NT2/D1 (cell line): ENCODE data around the gene CNPY1.

ENCODE experiments used
- DNase-seq: peaks from one replicate; pipeline ENCODE4 v3.0.0-alpha.2; 2011; ENCODE audit warnings: low read depth, low spot score
- H3K27me3 ChIP-seq: 2 replicates; pipeline ENCODE4 v1.6.0; 2011; ENCODE audit warnings: mild to moderate bottlenecking; ENCODE audit not compliant: insufficient read length, insufficient read depth
- H3K36me3 ChIP-seq: 2 replicates; pipeline ENCODE4 v1.6.1; 2011; ENCODE audit warnings: mild to moderate bottlenecking, low read length, mixed read lengths; ENCODE audit not compliant: insufficient read depth, insufficient read length
- H3K4me1 ChIP-seq: 2 replicates; pipeline ENCODE4 v1.5.1; 2011; ENCODE audit not compliant: insufficient read depth, insufficient read length
- H3K4me3 ChIP-seq: 2 replicates; pipeline ENCODE4 v1.5.1; 2011; ENCODE audit warnings: low read depth; ENCODE audit not compliant: insufficient read length
- H3K9ac ChIP-seq: 2 replicates; pipeline ENCODE4 v1.6.0; 2011; ENCODE audit warnings: low read depth; ENCODE audit not compliant: insufficient read length
- H3K9me3 ChIP-seq: 2 replicates; pipeline ENCODE4 v1.5.1; 2011; ENCODE audit warnings: mild to moderate bottlenecking, low read length; ENCODE audit not compliant: insufficient read depth
- SUZ12 ChIP-seq: IDR thresholded peaks from 2 replicates; pipeline ENCODE4 v1.6.1; 2011; ENCODE audit not compliant: insufficient read length, insufficient read depth; ENCODE audit errors: extremely low read depth
- YY1 ChIP-seq: IDR thresholded peaks from 2 replicates; pipeline ENCODE4 v1.6.1; 2011; ENCODE audit not compliant: insufficient read length, insufficient read depth
- ZNF274 ChIP-seq: IDR thresholded peaks from 2 replicates; pipeline ENCODE4 v1.6.1; 2011; ENCODE audit warnings: mild to moderate bottlenecking, low read depth, low read length

CNPY1 gene

DNA sequence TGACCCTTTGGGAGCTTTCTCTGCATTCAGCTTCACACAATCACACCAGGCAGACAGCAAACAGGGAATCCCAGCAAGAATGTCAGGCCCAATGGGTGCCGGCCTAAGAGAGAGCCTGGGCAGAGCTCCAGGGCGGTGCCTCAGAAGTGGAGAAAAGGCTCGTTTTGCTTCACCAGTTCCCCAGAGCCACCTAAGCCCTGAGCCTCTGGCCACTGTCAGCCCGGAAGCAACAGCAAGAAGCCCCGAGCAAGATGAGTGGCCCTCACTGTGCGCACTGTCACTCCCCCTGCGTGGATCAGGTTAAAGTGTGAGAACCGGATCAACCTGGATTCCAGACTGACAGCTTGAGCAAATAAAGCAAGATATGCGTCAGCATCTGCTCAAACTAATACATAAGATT is 14.7 kb downstream of the CNPY1 start:
- no peak overlapping the region for H3K9ac ChIP-seq
- H3K36me3 ChIP-seq = no peaks in the 10 kb centered on the region
- H3K4me3 ChIP-seq = no peak overlapping the region
- TF ChIP-seq SUZ12 = no peak
- TF ChIP-seq ZNF274 = no peak
- TF ChIP-seq YY1 = no peak
- peaks cover 63% of the 10 kb centered on the region for H3K27me3 ChIP-seq
- H3K9me3 ChIP-seq = no peaks in the 10 kb centered on the region
- DNase-seq = no peak
- H3K4me1 ChIP-seq = peaks cover 6% of the 10 kb centered on the region

DNA sequence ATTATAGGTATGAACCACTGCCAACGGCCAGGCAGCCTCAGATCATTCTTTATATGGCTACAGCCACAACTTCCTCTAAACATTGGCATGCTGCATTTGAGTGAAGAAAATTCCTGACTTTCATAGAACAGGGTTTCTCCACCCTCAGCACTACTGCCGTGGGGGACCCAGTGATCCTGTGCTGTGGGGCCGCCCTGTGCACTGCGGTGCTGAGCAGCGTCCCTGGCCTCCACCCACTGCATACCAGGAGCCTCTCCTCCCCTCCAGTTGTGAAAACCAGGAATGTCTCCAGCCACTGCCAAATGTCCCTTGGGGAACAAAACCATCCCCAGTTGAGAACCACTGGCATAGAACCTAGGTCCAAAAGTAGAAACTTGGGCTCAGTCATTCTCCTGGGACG is 15.8 kb downstream of the CNPY1 start:
- no peaks in the 10 kb centered on the region for H3K36me3 ChIP-seq
- H3K4me1 ChIP-seq = peaks cover 6% of the 10 kb centered on the region
- no peaks in the 10 kb centered on the region for H3K9me3 ChIP-seq
- H3K27me3 ChIP-seq = peaks cover 60% of the 10 kb centered on the region
- no peak overlapping the region for H3K9ac ChIP-seq
- no peak for TF ChIP-seq ZNF274
- DNase-seq = no peak
- no peak overlapping the region for H3K4me3 ChIP-seq

DNA sequence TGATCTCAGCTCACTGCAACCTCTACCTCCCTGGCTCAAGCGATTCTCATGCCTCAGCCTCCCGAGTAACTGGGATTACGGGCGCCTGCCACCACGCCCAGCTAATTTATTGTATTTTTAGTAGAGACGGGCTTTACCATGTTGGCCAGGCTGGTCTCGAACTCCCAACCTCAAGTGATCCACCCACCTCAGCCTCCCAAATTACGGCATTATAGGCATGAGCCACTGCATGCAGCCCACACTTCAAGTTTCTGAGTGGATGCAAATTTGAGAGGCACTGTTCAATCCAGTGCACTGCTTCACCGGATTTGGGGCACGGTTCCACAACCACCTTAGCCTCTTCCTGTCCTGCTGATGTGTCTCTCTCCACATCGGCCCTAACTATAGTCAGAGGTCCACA is 16.5 kb downstream of the CNPY1 start:
- Histone ChIP-seq H3K4me1 (peaks cover 6% of the 10 kb centered on the region), H3K36me3 (no peaks in the 10 kb centered on the region), H3K9me3 (no peaks in the 10 kb centered on the region), H3K9ac (no peak overlapping the region), H3K27me3 (peaks cover 52% of the 10 kb centered on the region), H3K4me3 (no peak overlapping the region)
- no peak for DNase-seq
- no peak for TF ChIP-seq YY1
- no peak for TF ChIP-seq SUZ12
- no peak for TF ChIP-seq ZNF274

DNA sequence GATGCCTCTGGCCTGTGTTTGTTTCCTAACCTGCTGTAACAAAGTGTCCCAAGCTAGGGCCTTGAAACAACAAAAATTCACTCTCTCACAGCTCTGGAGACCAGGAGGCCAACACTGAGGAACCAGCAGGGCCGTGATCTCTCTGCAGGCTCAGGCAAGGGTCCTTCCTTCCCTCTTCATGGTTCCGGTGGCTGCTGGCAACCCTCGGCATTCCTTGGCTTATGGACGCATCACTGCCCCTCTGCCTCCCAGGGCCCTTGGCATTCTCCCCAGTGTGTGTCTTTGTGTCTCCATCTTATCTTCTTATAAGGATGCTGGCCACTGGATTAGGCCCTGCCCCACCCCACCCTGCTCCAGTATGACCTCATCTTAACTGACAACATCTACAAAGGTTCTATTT is 17.0 kb downstream of the CNPY1 start:
- H3K9me3 ChIP-seq = no peaks in the 10 kb centered on the region
- H3K36me3 ChIP-seq = no peaks in the 10 kb centered on the region
- no peak overlapping the region for H3K9ac ChIP-seq
- no peak for DNase-seq
- no peak for TF ChIP-seq YY1
- TF ChIP-seq SUZ12 = no peak
- TF ChIP-seq ZNF274 = no peak
- peaks cover 6% of the 10 kb centered on the region for H3K4me1 ChIP-seq
- peaks cover 47% of the 10 kb centered on the region for H3K27me3 ChIP-seq
- no peak overlapping the region for H3K4me3 ChIP-seq

DNA sequence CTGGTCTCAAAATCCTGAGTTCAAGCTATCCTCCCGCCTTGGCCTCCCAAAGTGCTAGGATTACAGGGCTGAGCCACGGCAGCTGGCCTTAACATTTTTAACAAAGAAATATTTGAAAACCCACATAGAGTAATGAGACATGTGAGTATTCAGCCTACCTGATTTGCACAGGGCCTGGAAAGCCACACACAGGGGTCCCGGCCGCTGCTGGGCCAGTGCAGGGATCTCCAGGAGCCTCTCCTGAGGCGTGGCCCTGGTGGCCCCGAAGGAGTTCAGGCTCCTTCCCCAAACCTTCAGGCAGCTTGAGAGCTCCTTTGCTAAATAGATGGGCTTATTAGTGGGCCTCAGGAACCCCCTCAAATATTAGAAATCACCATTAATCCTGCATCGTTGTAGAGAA is 18.7 kb downstream of the CNPY1 start:
- no peak for DNase-seq

DNA sequence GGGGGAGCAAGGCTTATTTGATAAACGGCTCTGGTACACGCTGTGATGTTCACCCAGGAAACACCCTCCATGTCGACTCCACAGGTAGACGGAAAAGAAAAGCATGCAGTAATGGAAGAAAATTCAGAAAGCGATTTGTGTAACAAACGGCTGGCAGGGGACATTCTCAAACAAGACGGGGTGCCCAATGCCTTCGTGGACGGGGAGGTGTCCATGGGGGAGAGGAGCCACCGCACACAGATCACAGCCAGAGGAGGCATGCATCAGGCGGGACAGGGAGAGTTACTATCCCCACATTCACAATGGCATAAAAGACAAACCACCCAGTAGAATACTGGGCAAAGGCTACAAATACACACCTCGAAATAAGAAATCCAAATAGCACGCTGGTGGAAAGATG is 20.1 kb downstream of the CNPY1 start:
- H3K9me3 ChIP-seq = no peaks in the 10 kb centered on the region
- no peaks in the 10 kb centered on the region for H3K36me3 ChIP-seq
- peaks cover 16% of the 10 kb centered on the region for H3K27me3 ChIP-seq
- no peak overlapping the region for H3K9ac ChIP-seq
- H3K4me1 ChIP-seq = no peaks in the 10 kb centered on the region
- no peak for DNase-seq
- TF ChIP-seq YY1 = no peak
- no peak for TF ChIP-seq SUZ12
- TF ChIP-seq ZNF274 = no peak
- H3K4me3 ChIP-seq = no peak overlapping the region

More for the DNA sequence above, 18.7 kb downstream of the CNPY1 start:
- Histone ChIP-seq H3K27me3 (peaks cover 31% of the 10 kb centered on the region), H3K4me1 (peaks cover 2% of the 10 kb centered on the region), H3K36me3 (no peaks in the 10 kb centered on the region), H3K9me3 (no peaks in the 10 kb centered on the region), H3K9ac (no peak overlapping the region), H3K4me3 (no peak overlapping the region)
- TF ChIP-seq YY1 (no peak), ZNF274 (no peak), SUZ12 (no peak)

DNA sequence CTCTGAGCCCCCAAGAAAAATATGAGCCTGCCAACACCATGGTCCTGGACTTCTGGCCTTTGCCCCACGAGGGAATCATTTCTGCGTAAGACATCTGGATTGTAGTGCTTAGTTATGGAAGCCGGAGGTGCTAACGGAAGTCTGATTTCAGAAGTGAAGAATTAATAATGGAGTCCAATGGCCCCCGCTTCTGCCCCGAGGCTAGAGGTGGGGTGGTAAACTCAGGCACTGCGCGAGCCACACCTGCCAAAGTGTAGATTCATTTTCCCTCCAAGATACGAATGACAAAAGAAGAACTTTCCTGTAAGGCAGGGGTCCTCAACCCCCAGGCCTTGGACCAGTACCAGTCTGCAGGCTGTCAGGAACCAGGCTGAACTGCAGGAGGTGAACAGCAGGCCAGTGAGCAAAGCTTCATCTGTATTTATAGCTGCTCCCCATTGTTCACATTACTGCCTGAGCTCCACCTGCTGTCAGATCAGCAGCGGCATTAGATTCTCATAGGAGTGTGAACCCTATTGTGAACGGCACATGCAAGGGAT is 22.3 kb downstream of the CNPY1 start:
- no peak for TF ChIP-seq ZNF274
- no peak for TF ChIP-seq YY1
- TF ChIP-seq SUZ12 = no peak
- peaks cover 5% of the 10 kb centered on the region for H3K27me3 ChIP-seq
- DNase-seq = no peak
- H3K9ac ChIP-seq = no peak overlapping the region
- no peaks in the 10 kb centered on the region for H3K4me1 ChIP-seq
- no peaks in the 10 kb centered on the region for H3K9me3 ChIP-seq
- H3K4me3 ChIP-seq = no peak overlapping the region
- no peaks in the 10 kb centered on the region for H3K36me3 ChIP-seq
